ENCODE data around the gene PDGFA.

- TF ChIP-seq POLR2A (IDR thresholded peaks at IDR 0.05) (no peak), CTCF (IDR thresholded peaks at IDR 0.05) (no peak)
These were observed 4.0 kb downstream of the PDGFA start for GRCh38 chr7:515628-516027.

Measured in esophagus squamous epithelium (tissue), 4 donors.